ENCODE results near the gene ZNF331. TPM values are rescaled to one million over a fixed set of nuclear protein-coding genes. Genes with fewer than 3 reads are reported as not detected.

Gene ZNF331
- total and polyA plus RNA-seq, 2 of the 4 experiments (the other 2 are of a cell fraction): 6.6 to 11.1 TPM

- Histone ChIP-seq H2AK9ac (replicated peaks; ENCODE audit: low read depth, low read length, poor library complexity) (no peak overlapping the region), H3K79me1 (ENCODE audit: low read depth in 1 of 2, low read length in 2 of 2) (peaks cover 0 to 18% of the 10 kb centered on the region in 2 experiments; a peak in 2 of 4 replicates), H2BK120ac (ENCODE audit: low read depth, low read length) (no peak overlapping the region), H3K56ac (ENCODE audit: extremely low read depth, insufficient read depth, low read length) (no peak overlapping the region), H3K18ac (ENCODE audit: low read depth, low read length) (no peak overlapping the region), H3K36me3 (ENCODE audit: control insufficient read depth, insufficient read depth, low read length) (peaks cover 3% of the 10 kb centered on the region), H2AFZ (replicated peaks; ENCODE audit: low read length, poor library complexity) (no peak overlapping the region), H3K27me3 (ENCODE audit: control insufficient read depth, insufficient read depth, low read length) (no peaks in the 10 kb centered on the region), H3K4me3 (ENCODE audit: insufficient read depth, low read depth, low read length) (no peak overlapping the region), H4K91ac (ENCODE audit: insufficient read depth, low read depth, low read length) (no peak overlapping the region), H4K20me1 (ENCODE audit: insufficient read depth, low read length) (no peaks in the 10 kb centered on the region), H3K9ac (ENCODE audit: low read depth, low read length) (no peak overlapping the region), H2AK5ac (ENCODE audit: low read depth, low read length) (no peak overlapping the region), H4K5ac (ENCODE audit: low read depth, low read length) (no peak overlapping the region), H3K14ac (replicated peaks; ENCODE audit: low read depth, low read length) (no peak overlapping the region), H3K4ac (ENCODE audit: low read depth, low read length) (no peak overlapping the region), H3K9me3 (ENCODE audit: control insufficient read depth, insufficient read depth, low read length) (no peaks in the 10 kb centered on the region), H4K8ac (ENCODE audit: low read depth in 2 of 2, low read length in 2 of 2) (no peak overlapping the region), H2BK20ac (ENCODE audit: low read depth, low read length) (no peak overlapping the region), H3K4me2 (ENCODE audit: low read depth, low read length) (no peak overlapping the region), H3K9me1 (ENCODE audit: insufficient read depth, low read length) (no peaks in the 10 kb centered on the region), H3K27ac (ENCODE audit: insufficient read depth, low read length) (no peak overlapping the region), H3K23ac (ENCODE audit: low read depth, low read length) (no peak overlapping the region), H2BK5ac (ENCODE audit: low read depth, low read length, poor library complexity, severe bottlenecking) (no peak overlapping the region), H2BK15ac (ENCODE audit: low read depth, low read length) (no peak overlapping the region), H3K4me1 (ENCODE audit: control insufficient read depth, insufficient read depth, low read length) (no peaks in the 10 kb centered on the region)
- no peak for TF ChIP-seq CEBPB (IDR thresholded peaks at IDR 0.05; ENCODE audit: low read depth, low read length)
- no peak for TF ChIP-seq MXI1 (IDR thresholded peaks at IDR 0.05; ENCODE audit: borderline replicate concordance, low read depth, low read length)
- no peak for TF ChIP-seq NFE2L2 (IDR thresholded peaks at IDR 0.05; ENCODE audit: low read depth, low read length)
- no peak for TF ChIP-seq RCOR1 (IDR thresholded peaks at IDR 0.05; ENCODE audit: insufficient replicate concordance, low read length)
- no peak for TF ChIP-seq SMC3 (IDR thresholded peaks at IDR 0.05; ENCODE audit: low read depth, low read length)
- TF ChIP-seq, protein P1, sequence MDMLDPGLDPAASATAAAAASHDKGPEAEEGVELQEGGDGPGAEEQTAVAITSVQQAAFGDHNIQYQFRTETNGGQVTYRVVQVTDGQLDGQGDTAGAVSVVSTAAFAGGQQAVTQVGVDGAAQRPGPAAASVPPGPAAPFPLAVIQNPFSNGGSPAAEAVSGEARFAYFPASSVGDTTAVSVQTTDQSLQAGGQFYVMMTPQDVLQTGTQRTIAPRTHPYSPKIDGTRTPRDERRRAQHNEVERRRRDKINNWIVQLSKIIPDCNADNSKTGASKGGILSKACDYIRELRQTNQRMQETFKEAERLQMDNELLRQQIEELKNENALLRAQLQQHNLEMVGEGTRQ (IDR thresholded peaks at IDR 0.05; ENCODE audit: low read depth, low read length): no peak
- no peak for TF ChIP-seq RFX5 (IDR thresholded peaks at IDR 0.05; ENCODE audit: low read depth, low read length)
- TF ChIP-seq MAFK (IDR thresholded peaks at IDR 0.05; ENCODE audit: low read depth, low read length): no peak
- TF ChIP-seq ELK1 (IDR thresholded peaks at IDR 0.05; ENCODE audit: borderline replicate concordance, low read depth, low read length): no peak
- ATAC-seq (ENCODE audit: low read depth) (no peak), DNase-seq (no peak)
- in situ Hi-C loops (cut with MboI; ENCODE audit: low sequenced_read_pairs): no loop called here
- ChIA-PET POLR2A (ENCODE audit: unreplicated experiment) (no interaction called here), CTCF (no interaction called here)
- BruUV-seq (replicated peaks): no TSS peak
- intact Hi-C loops (cut with micrococcal nuclease): no loop called here
- dilution Hi-C loops (cut with HindIII; ENCODE audit: low sequenced_read_pairs, unreplicated experiment): no loop called here
These were observed 1.8 kb upstream of the ZNF331 start for GRCh38 chr19:53536225-53536548.

All from IMR-90 (cell line).